ENCODE measurements around the gene CNTNAP2.

CNTNAP2 gene

GRCh38 chr7:147519062-147519461 is 1402.5 kb downstream of the CNTNAP2 start:
- no peak for DNase-seq

- DNase-seq, result no peak
Observed at GRCh38 chr7:147523056-147523455, 1406.5 kb downstream of the CNTNAP2 start.

DNA sequence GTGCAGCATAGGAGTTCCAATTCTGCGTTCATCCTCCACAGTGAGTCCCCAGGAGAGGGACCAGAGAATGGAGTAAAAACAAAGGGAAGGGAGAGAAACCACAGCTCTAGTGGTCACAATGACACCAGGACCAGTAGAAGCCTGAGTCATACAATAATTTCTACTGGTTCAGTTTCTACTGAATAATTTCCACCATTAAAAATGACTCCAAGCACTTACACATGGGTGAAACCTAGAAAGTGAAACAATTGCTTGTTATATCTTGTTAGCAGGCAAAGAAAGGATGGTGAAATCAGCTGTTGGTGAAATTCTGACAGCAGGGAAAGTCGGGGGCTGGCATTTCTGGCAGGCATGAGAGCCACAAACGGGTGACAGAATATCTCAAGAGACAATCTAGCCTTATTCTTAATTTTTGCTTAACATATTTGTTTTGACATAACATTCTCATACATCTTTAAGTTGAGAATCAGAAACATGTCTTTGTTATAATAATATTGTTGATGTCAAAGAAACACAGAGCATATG is 1408.2 kb downstream of the CNTNAP2 start:
- DNase-seq, result no peak

DNA sequence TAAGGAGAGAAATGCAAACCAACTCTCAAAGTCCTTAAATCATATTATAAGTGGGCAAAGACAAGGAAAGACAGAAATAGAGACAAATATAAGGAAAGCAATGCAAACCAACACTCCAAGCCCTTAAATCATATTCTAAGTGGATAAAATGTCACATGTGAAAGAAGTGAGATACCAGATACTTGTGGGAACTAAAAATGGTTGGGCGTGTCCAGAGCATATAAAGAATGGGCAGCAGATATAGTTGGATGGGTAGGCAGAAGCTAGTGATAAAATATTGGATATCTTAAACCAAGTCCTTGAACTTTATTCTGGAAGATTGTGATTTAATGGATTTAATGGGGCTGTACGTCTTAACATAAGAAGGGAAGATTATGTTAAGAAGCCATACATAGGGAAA is 1408.7 kb downstream of the CNTNAP2 start:
- DNase-seq, result no peak

DNA sequence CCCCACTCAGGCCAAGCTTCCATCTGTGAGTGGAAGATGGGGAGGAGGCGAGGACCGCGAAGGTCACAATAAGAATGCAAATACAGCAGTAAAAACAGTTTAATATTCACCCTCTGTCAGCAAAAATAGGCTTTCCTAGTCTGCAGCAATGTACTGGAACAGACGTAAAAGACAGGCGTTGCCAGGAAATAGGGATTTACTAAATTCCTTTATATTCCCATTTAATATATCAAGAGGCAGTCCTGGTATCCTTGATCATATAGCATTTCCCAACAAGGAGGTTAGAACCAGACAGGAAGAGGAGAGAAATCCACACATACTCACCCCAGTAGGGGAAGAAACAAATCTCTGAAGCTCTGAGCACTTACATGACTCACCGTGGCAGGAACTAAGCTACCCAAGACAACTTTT is 1419.1 kb downstream of the CNTNAP2 start:
- DNase-seq, result no peak

DNA sequence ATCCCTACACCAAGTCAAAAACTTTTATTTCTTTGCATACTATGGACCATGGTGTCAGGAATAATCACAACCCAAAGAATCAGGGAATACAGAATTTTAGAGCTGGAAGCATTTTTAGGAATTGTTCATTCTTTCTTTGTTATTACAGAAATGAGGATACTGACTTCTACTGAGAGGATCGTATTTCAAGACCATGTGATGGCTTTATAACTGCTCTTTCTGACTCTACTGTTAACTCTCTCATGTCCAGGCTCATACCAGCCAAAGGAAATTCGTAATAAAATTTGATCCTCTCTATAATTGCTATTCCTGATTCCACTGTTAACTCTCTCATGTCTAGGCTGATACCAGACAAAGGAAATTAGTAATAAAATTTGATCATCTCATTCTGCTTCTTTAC is 1423.1 kb downstream of the CNTNAP2 start:
- no peak for DNase-seq

- DNase-seq, result no peak
Observed at GRCh38 chr7:147540743-147541142, 1424.1 kb downstream of the CNTNAP2 start.

- DNase-seq, result no peak
Observed at GRCh38 chr7:147541261-147541660, 1424.7 kb downstream of the CNTNAP2 start.

GRCh38 chr7:147547252-147547897 is 1430.8 kb downstream of the CNTNAP2 start:
- no peak for DNase-seq

GRCh38 chr7:147556317-147556716 is 1439.7 kb downstream of the CNTNAP2 start:
- DNase-seq, result no peak

GRCh38 chr7:147563669-147564068 is 1447.1 kb downstream of the CNTNAP2 start:
- DNase-seq, result no peak

DNA sequence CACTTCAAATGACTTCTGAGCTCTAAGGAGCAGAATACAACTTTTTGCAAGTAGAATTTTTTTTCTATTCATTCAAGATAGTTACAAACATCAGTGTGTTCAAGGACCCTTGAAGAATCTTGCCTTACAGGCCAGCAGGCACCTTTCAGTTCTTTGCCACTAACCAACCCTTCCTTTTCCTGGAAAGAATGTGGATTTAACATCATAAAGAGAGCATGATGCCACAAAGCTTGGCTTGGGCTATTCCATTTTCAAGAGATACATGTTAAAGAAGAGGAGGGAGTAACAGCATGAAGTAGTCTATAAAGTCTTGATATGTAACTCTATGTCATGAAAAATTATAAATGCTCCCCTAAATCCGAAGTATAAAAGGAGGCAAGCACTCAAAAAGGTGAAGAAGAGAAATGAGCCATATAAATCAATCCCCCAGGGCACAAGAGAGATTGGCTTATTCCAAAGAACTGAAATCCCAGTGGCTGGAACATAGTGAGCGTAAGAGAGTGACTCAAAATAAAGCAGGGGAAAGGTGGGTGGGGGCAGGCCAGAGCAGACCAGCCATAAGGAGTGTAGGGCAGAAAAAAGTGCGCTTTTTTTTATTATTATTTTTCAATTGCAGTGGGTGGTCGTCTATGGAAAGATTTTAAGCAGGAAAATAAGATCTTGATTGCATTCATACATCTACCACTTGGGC is 1448.3 kb downstream of the CNTNAP2 start:
- no peak for DNase-seq

DNA sequence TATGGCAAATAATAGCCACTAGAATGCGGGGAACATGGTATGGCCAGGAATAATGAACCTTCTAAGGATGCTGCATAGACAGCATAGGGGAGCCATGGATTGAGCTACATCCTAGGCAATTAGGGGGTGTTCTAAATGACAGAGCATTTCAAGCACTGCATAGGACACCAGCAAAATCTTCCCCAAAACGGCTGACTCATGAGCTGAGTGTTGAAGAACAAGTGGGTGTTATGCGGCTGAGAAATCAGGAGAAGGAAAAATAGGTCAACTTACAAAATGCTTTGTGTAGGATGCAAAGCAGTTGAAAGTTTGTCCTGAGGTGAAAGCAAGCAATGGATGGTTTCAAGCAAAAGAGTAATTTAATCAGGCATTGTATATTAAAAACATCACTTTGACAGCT is 1450.4 kb downstream of the CNTNAP2 start:
- DNase-seq, result no peak

DNA sequence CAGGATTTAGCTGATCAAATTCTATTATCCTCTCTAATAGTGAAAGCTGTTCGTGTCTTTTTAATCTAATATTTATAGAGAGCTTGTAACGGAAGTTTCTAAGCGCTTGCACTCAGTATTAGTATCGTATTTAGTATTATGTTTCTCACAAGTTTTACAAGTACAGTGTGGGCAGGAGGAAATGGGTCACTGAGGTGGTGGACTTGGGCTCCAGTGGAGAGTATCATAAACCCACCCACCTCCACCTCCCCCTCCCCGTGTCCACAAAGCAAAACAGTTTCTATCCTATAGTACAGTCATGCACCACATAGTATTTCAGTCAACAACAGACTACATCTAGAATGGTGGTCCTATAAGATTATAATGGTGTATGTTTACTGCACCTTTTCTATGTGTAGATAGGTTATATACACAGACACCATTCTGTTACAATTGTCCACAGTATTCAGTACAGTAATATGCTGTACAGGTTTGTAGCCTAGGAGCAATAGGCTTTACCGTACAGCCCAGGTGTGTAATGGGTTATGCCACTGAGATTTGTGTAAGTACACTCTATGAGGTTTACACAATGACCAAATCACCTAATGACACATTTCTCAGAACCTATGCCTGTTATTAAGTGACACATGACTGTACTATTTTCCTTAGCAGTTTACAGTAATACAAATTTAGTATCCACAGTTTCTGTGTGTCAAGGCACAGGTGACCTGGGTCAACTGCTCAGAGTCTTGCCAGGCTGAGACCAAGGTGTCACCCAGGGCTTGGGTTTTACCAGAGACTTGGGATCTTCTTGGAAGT is 1452.7 kb downstream of the CNTNAP2 start:
- DNase-seq, result no peak

GRCh38 chr7:147570390-147570789 is 1453.8 kb downstream of the CNTNAP2 start:
- DNase-seq, result no peak

DNA sequence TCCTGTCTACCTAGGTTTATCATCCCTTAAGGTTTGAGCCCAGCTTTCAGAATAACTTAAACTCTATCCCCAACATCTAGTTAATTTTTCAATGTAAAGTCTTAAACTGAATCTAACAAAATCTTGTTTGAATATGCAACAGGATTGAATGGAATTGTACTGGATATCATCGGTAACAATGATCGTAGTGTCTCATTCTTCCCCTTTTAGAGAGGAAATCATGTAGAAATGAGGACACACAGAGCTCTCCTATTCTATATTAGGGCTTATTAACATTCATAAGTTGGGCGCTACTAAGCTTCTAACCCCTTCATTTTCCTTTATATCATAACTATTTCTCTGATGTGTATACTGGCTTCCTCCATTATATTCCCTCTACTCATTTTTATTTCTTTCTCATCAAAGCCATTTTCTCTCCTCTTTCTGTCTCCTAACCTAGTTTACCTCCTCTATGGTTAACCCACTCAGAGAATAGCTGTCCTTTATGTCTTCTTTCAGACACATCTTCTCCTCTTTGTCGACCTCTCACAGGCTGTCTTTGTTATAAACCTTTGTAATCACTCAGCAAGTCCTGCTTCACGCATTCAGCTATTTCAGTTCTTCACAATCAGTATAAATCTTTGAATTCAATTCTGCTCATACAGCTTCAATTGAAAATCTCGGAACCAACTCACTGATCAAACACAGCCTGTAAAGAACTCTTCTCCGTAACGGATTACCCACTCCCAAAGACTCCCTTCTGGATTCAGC is 1455.0 kb downstream of the CNTNAP2 start:
- DNase-seq, result no peak

DNA sequence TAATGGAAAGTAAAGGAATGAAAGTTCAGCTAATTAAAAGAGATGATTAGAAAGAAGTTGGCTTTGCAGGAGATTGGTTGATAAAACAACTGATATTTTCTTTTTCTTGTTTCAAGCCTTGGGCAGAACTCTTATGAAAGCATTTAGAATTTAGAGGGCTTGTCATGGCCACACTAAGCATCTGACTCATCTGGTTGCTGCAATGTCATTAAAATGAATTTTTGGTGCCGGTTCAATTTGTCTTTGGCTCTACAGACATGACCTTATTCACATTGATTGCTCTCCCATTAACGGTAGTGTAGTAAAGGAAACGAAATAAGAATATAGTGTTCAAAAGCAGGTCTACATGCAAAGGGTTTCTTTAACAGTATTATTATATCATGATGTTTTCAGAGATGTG is 1461.6 kb downstream of the CNTNAP2 start:
- DNase-seq, result no peak

GRCh38 chr7:147579148-147579547 is 1462.5 kb downstream of the CNTNAP2 start:
- no peak for DNase-seq

DNA sequence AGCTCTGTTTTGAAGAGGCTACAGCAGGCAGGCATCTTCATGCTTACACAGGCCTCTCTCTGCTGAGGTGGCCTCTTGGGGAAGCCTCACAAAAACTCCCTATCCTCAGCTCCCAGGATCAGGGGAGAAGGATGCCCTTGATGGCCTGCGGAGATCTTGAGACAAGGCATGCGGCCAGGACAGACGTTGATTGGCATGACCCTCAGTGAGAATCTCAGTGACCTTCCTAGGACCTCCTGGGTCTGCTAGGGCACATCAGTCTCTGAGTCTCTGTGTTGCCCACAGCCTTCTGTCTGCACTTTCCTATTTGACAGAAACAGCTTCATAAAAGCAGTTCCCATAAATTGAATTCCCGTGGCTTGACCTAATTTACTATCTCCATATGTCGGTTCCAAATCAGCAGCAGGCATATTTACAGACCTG is 1468.2 kb downstream of the CNTNAP2 start:
- no peak for DNase-seq

- no peak for DNase-seq
Observed at GRCh38 chr7:147586110-147586509, 1469.5 kb downstream of the CNTNAP2 start.

DNA sequence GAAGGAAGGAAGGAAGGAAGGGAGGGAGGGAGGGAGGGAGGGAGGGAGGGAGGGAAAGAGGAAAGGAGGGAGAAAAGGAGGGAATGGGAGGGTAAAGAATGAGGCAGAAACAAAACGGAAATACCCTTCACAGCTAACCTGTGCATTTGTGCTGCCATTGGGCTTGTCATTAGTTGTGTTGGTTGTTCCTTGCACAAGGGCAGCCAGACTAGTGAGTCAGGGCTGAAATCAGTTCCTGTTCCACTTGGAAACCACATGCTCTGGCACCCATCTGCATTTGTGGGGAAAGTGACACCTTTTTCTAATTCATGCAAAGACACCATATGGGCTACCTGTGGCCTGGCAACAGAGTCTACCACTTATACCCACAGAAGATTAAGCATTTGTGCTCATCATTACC is 1469.9 kb downstream of the CNTNAP2 start:
- DNase-seq, result no peak

- DNase-seq, result no peak
Observed at GRCh38 chr7:147593271-147594057, 1476.9 kb downstream of the CNTNAP2 start.
